SK-N-SH (cell line): ENCODE results near the gene CARM1. TPM values are rescaled to one million over a fixed set of nuclear protein-coding genes. Genes with fewer than 3 reads are reported as not detected.
A peak's percentile ranks its signal among the peaks of the same experiment; 100 is the strongest.

Source experiments
- CTCF ChIA-PET: fragments of 300-600, 350-600 bp; formaldehyde crosslinking; extraction: SDS; loops from one replicate; lab custom pipeline; 2021; lab: Yijun Ruan, JAX
- POLR2A ChIA-PET: fragments of 350-600 bp; sonication (Branson Sonifier 250); formaldehyde crosslinking; extraction: SDS; loops from one replicate; lab custom pipeline; 2020; ENCODE audit warnings: antibody characterized with exemption, inconsistent platforms; lab: Yijun Ruan, JAX
- DNase-seq: peaks from one replicate; pipeline ENCODE4 v3.0.0; 2012
- H2AFZ ChIP-seq: fragments of 200-600 bp; sonication (generic); 2 replicates; pipeline ENCODE4 v1.8.1; 2016; ENCODE audit warnings: antibody characterized with exemption, mild to moderate bottlenecking, low read depth
- H3F3A ChIP-seq: fragments of 200-600 bp; sonication (generic); replicated peaks from 2 replicates; pipeline ENCODE3; 2016; ENCODE audit warnings: antibody characterized with exemption, mild to moderate bottlenecking; ENCODE audit not compliant: insufficient read depth
- H3K27ac ChIP-seq, 2 experiments: fragments of 200-500 bp in 1 of 2; fragments of 200-600 bp in 1 of 2; sonication (Bioruptor generic) in 1 of 2; sonication (generic), shearing (Covaris generic) in 1 of 2; 2 replicates each; pipeline versions ENCODE4 v1.5.1 to v1.6.1; 2014 to 2016; ENCODE audit warnings: low read depth in 2 of 2, inconsistent platforms in 1 of 2, low read length in 1 of 2, mild to moderate bottlenecking in 1 of 2, mixed read lengths in 1 of 2
- H3K27me3 ChIP-seq: fragments of 200-600 bp; sonication (generic), shearing (Covaris generic); 2 replicates; pipeline ENCODE4 v1.6.1; 2016; ENCODE audit warnings: mixed run types; ENCODE audit not compliant: insufficient read depth
- H3K36me3 ChIP-seq, 2 experiments: fragments of 200-500 bp in 1 of 2; fragments of 200-600 bp in 1 of 2; sonication (Bioruptor generic) in 1 of 2; sonication (generic) in 1 of 2; replicated peaks in 1 of 2; 2 replicates each; pipeline versions ENCODE3 to v1.5.1; 2014 to 2016; ENCODE audit warnings: low read length in 1 of 2, mild to moderate bottlenecking in 1 of 2; ENCODE audit not compliant: insufficient read depth in 2 of 2, control insufficient read depth in 1 of 2
- H3K4me1 ChIP-seq, 2 experiments: fragments of 200-500 bp in 1 of 2; fragments of 200-600 bp in 1 of 2; sonication (Bioruptor generic) in 1 of 2; sonication (generic), shearing (Covaris generic) in 1 of 2; 2 replicates each; pipeline versions ENCODE4 v1.5.1 to v1.6.1; 2014 to 2016; ENCODE audit warnings: low read depth in 1 of 2, low read length in 1 of 2, mixed run types in 1 of 2; ENCODE audit not compliant: insufficient read depth in 2 of 2, control insufficient read depth in 1 of 2
- H3K4me2 ChIP-seq: fragments of 200-600 bp; sonication (generic), shearing (Covaris generic); 2 replicates; pipeline ENCODE4 v1.6.1; 2017; ENCODE audit warnings: mixed run types
- H3K4me3 ChIP-seq, 2 experiments: fragments of 200-500 bp in 1 of 2; fragments of 200-600 bp in 1 of 2; sonication (Bioruptor generic) in 1 of 2; sonication (generic), shearing (Covaris generic) in 1 of 2; 2 replicates each; pipeline versions ENCODE4 v1.5.1 to v1.8.1; 2014 to 2016; ENCODE audit warnings: low read depth in 2 of 2, inconsistent platforms in 1 of 2, low read length in 1 of 2, mild to moderate bottlenecking in 1 of 2, mixed read lengths in 1 of 2, moderate library complexity in 1 of 2
- H3K79me2 ChIP-seq: fragments of 200-600 bp; sonication (generic); 2 replicates; pipeline ENCODE4 v1.8.1; 2017; ENCODE audit warnings: mild to moderate bottlenecking; ENCODE audit not compliant: insufficient read depth
- H3K9ac ChIP-seq: fragments of 200-600 bp; sonication (generic); 2 replicates; pipeline ENCODE4 v1.6.1; 2017; ENCODE audit warnings: mixed run types
- H3K9me2 ChIP-seq: fragments of 200-600 bp; sonication (generic); 2 replicates; pipeline ENCODE4 v1.6.1; 2017; ENCODE audit warnings: mixed run types
- H3K9me3 ChIP-seq: fragments of 200-600 bp; sonication (generic); 2 replicates; pipeline ENCODE4 v1.6.1; 2017; ENCODE audit warnings: mixed run types, mild to moderate bottlenecking, moderate library complexity
- H4K20me1 ChIP-seq: fragments of 200-600 bp; sonication (generic); 2 replicates; pipeline ENCODE4 v1.6.1; 2017; ENCODE audit warnings: mild to moderate bottlenecking, mixed run types; ENCODE audit not compliant: insufficient read depth
- CTCF ChIP-seq: fragments of 200-600 bp; sonication (generic); IDR thresholded peaks from 2 replicates; pipeline ENCODE4 v1.6.1; 2017; ENCODE audit warnings: antibody characterized with exemption, mild to moderate bottlenecking, moderate library complexity
- ELF1 ChIP-seq: IDR thresholded peaks from 2 replicates; pipeline ENCODE4 v1.4.0; 2012
- EP300 ChIP-seq, 2 experiments: IDR thresholded peaks; 2 replicates each; pipeline versions ENCODE4 v1.4.0 to v1.6.1; 2012; ENCODE audit warnings: borderline replicate concordance in 1 of 2, low read depth in 1 of 2, low read length in 1 of 2
- EZH2phosphoT487 ChIP-seq: fragments of 200-600 bp; sonication (generic); IDR thresholded peaks from 2 replicates; pipeline ENCODE4 v1.6.1; 2017; ENCODE audit warnings: low read depth, mixed run types, mild to moderate bottlenecking, antibody characterized with exemption, moderate library complexity, borderline replicate concordance
- FOXJ3 ChIP-seq: sonication (generic); formaldehyde crosslinking; IDR thresholded peaks from 2 replicates; pipeline ENCODE4 v1.5.1; 2020; ENCODE audit warnings: mild to moderate bottlenecking, missing genetic modification reagents
- FOXM1 ChIP-seq: IDR thresholded peaks from 2 replicates; pipeline ENCODE4 v1.4.0; 2012; ENCODE audit warnings: low read depth, mild to moderate bottlenecking
- GABPA ChIP-seq: IDR thresholded peaks from 2 replicates; pipeline ENCODE4 v1.4.0; 2012; ENCODE audit warnings: low read depth, mild to moderate bottlenecking
- IRF3 ChIP-seq: fragments of 150-350 bp; IDR thresholded peaks from 2 replicates; pipeline ENCODE4 v1.6.1; 2016; ENCODE audit warnings: mild to moderate bottlenecking, low read depth, low read length
- MAX ChIP-seq: IDR thresholded peaks from 2 replicates; pipeline ENCODE4 v1.4.0; 2012; ENCODE audit warnings: low read depth
- MXI1 ChIP-seq: IDR thresholded peaks from 2 replicates; pipeline ENCODE4 v1.6.1; 2012; ENCODE audit warnings: mild to moderate bottlenecking, low read depth, low read length, improper control_type of control experiment
- NFIC ChIP-seq: IDR thresholded peaks from 2 replicates; pipeline ENCODE4 v1.4.0; 2012; ENCODE audit warnings: borderline replicate concordance
- NRF1 ChIP-seq: IDR thresholded peaks from 2 replicates; pipeline ENCODE4 v1.6.1; 2012; ENCODE audit warnings: low read depth, mild to moderate bottlenecking, low read length
- PBX3 ChIP-seq: IDR thresholded peaks from 2 replicates; pipeline ENCODE4; 2012
- RAD21 ChIP-seq: IDR thresholded peaks from 2 replicates; pipeline ENCODE4 v1.6.1; 2012; ENCODE audit warnings: mild to moderate bottlenecking, low read length
- RFX5 ChIP-seq: IDR thresholded peaks from 2 replicates; pipeline ENCODE4 v1.6.1; 2012; ENCODE audit warnings: mild to moderate bottlenecking, improper control_type of control experiment, low read length
- SIN3A ChIP-seq: IDR thresholded peaks from 2 replicates; pipeline ENCODE4 v1.6.1; 2012; ENCODE audit warnings: low read depth, mild to moderate bottlenecking, low read length, moderate library complexity, borderline replicate concordance
- SMC3 ChIP-seq: IDR thresholded peaks from 2 replicates; pipeline ENCODE4 v1.6.1; 2012; ENCODE audit warnings: low read depth, low read length, improper control_type of control experiment
- TCF12 ChIP-seq: IDR thresholded peaks from 2 replicates; pipeline ENCODE4 v1.4.0; 2012
- ZBTB33 ChIP-seq: IDR thresholded peaks from 2 replicates; pipeline ENCODE4 v1.4.0; 2012; ENCODE audit warnings: low read depth, borderline replicate concordance
- WGBS: methylation state at CpG from one replicate; pipeline ENCODE4 v1.1.6; 2017; ENCODE audit warnings: low lambda C conversion rate; 5-methylcytosine and 5-hydroxymethylcytosine counted together
- polyA plus RNA-seq, 3 experiments: library from polyadenylated mRNA; depleted of rRNA; stranded (reverse); fragments of >200 nt; gene quantifications; 2 replicates each; pipeline ENCODE4 v1.2.3, GENCODE V29; 2012

Gene CARM1
- polyA plus RNA-seq, 1 of the 3 experiments (the other 2 are of a cell fraction) = 62.2 TPM

- TF ChIP-seq CTCF (no peak), NRF1 (no peak), ZBTB33 (no peak)
These were observed 47.7 kb upstream of the CARM1 start (continued) for GRCh38 chr19:10823690-10824089.

- WGBS = 88% methylated on average over 3 of the region's 7 CpGs
- TF ChIP-seq MXI1 (no peak), SMC3 (no peak), EP300 (IDR thresholded peaks at IDR 0.05; ENCODE audit: borderline replicate concordance in 1 of 2, low read depth in 1 of 2, low read length in 1 of 2) (no peak), SIN3A (no peak), MAX (no peak), NFIC (no peak), FOXJ3 (CRISPR knock-in tag) (no peak), FOXM1 (no peak), ZBTB33 (no peak), TCF12 (no peak), EZH2phosphoT487 (no peak), ELF1 (no peak), GABPA (no peak), RFX5 (no peak), RAD21 (no peak), IRF3 (no peak), PBX3 (no peak)
- Histone ChIP-seq H3K9me2 (no peaks in the 10 kb centered on the region), H3K4me1 (peaks cover 0 to 2% of the 10 kb centered on the region in 2 experiments; a peak in 1 of 4 replicates), H3K27me3 (no peaks in the 10 kb centered on the region), H2AFZ (no peak overlapping the region), H3K4me2 (no peak overlapping the region), H3K27ac (no peak overlapping the region), H3K4me3 (no peak overlapping the region), H3K9me3 (no peaks in the 10 kb centered on the region), H3K9ac (no peak overlapping the region), H3K36me3 (peaks cover 13 to 24% of the 10 kb centered on the region in 2 experiments), H4K20me1 (no peaks in the 10 kb centered on the region), H3F3A (no peaks in the 10 kb centered on the region), H3K79me2 (no peaks in the 10 kb centered on the region)
- POLR2A ChIA-PET = interaction anchor here (1.2 kb wide), 1 partner anchor 8 kb away, joined by 5 read pairs; no protein-coding TSS in a partner anchor
- DNase-seq = peak; percentile 38
- CTCF ChIA-PET = interaction anchor here (1.0 to 2.2 kb wide), 3 partner anchors 9 to 109 kb away, joined by 3 to 5 read pairs (median 4); partner anchors contain the start of gene DNM2
These were observed 45.1 kb upstream of the CARM1 start for GRCh38 chr19:10826231-10826630.
